HepG2 (cell line): ENCODE measurements around the gene LMAN1L. TPM values are rescaled to one million over a fixed set of nuclear protein-coding genes. Genes with fewer than 3 reads are reported as not detected.

Experiments used
- ATAC-seq: fragments of 200-7000 bp; cut with Tn5 transposase; 3 replicates; pipeline ENCODE4 v1.9.1; 2020; ENCODE audit warnings: mild to moderate bottlenecking, moderate library complexity
- BruUV-seq: library from RNA; stranded (reverse); fragments of 400-500 nt; replicated peaks from 2 replicates; lab custom pipeline; 2021; lab: Mats Ljungman, UMichigan
- CTCF ChIA-PET: fragments of 300-600 bp; formaldehyde crosslinking; extraction: SDS; loops from one replicate; lab custom pipeline; 2021; ENCODE audit warnings: low total read pairs, inconsistent platforms, low intra/inter-chr PET ratio; lab: Yijun Ruan, JAX
- POLR2A ChIA-PET: fragments of 350-600 bp; sonication (Branson Sonifier 250); formaldehyde crosslinking; loops from one replicate; lab custom pipeline; 2020; ENCODE audit warnings: antibody characterized with exemption, inconsistent platforms; lab: Yijun Ruan, JAX
- DNase-seq: peaks from one replicate; pipeline ENCODE4 v3.0.0-alpha.2; 2015; ENCODE audit warnings: low spot score
- FAIRE-seq: peaks from 3 replicates; lab custom pipeline; 2011; peaks lifted over from hg19 to GRCh38; lab: Jason Lieb, UNC
- H2AFZ ChIP-seq: one replicate; pipeline ENCODE4 v1.6.1; 2011; ENCODE audit warnings: low read length, inconsistent platforms
- H3K27ac ChIP-seq: fragments of 300-600 bp; 3 replicates; pipeline ENCODE4 v1.8.0; 2011; ENCODE audit warnings: mixed run types, mild to moderate bottlenecking, mixed read lengths, low read length, inconsistent platforms; ENCODE audit not compliant: insufficient read depth; ENCODE audit errors: extremely low read length
- H3K27me3 ChIP-seq, 2 experiments: fragments of 200-600 bp in 1 of 2; 2 replicates in 1 of 2; 3 replicates in 1 of 2; pipeline versions ENCODE4 v1.6.0 to v1.8.0; 2011; ENCODE audit warnings: low read length in 2 of 2, mild to moderate bottlenecking in 2 of 2, moderate library complexity in 2 of 2, inconsistent platforms in 1 of 2; ENCODE audit not compliant: insufficient read depth in 2 of 2, control insufficient read depth in 1 of 2
- H3K36me3 ChIP-seq, 2 experiments: fragments of 200-600 bp in 1 of 2; replicated peaks in 1 of 2; 2 replicates in 1 of 2; 3 replicates in 1 of 2; pipeline versions ENCODE4 v1.5.1 to v1.8.0; 2011; ENCODE audit warnings: low read length in 2 of 2, inconsistent platforms in 1 of 2; ENCODE audit not compliant: insufficient read depth in 2 of 2, control insufficient read depth in 1 of 2
- H3K4me1 ChIP-seq: 2 replicates; pipeline ENCODE4 v1.5.1; 2012; ENCODE audit warnings: low read length, inconsistent platforms; ENCODE audit not compliant: insufficient read depth
- H3K4me2 ChIP-seq: 2 replicates; pipeline ENCODE4 v1.6.0; 2011; ENCODE audit warnings: low read depth, low read length, inconsistent platforms
- H3K4me3 ChIP-seq, 3 experiments: fragments of 200-600 bp in 1 of 3; sonication (generic), shearing (Covaris generic) in 1 of 3; replicated peaks in 1 of 3; 2 replicates each; pipeline ENCODE4 v1.5.1; 2011 to 2016; ENCODE audit warnings: low read length in 3 of 3, inconsistent platforms in 2 of 3, low read depth in 2 of 3, mild to moderate bottlenecking in 2 of 3, control low read depth in 1 of 3, mixed read lengths in 1 of 3; ENCODE audit not compliant: insufficient read depth in 1 of 3
- H3K79me2 ChIP-seq: one replicate; pipeline ENCODE4 v1.6.1; 2011; ENCODE audit warnings: low read length, inconsistent platforms; ENCODE audit not compliant: insufficient read depth
- H3K9ac ChIP-seq: 2 replicates; pipeline ENCODE4 v1.6.0; 2011; ENCODE audit warnings: mild to moderate bottlenecking, low read depth, low read length, inconsistent platforms; ENCODE audit not compliant: insufficient read depth
- H3K9me3 ChIP-seq: 2 replicates; pipeline ENCODE4 v1.5.1; 2012; ENCODE audit warnings: mild to moderate bottlenecking, low read length
- H4K20me1 ChIP-seq: 2 replicates; pipeline ENCODE4 v1.6.0; 2011; ENCODE audit warnings: inconsistent platforms, mild to moderate bottlenecking, low read length, moderate library complexity; ENCODE audit not compliant: insufficient read depth
- ARNT ChIP-seq: fragments of 450-650 bp; IDR thresholded peaks from 2 replicates; pipeline ENCODE4 v1.6.1; 2017
- CENPBD1 ChIP-seq: sonication (generic); formaldehyde crosslinking; IDR thresholded peaks from 2 replicates; pipeline ENCODE4 v1.8.0; 2022; ENCODE audit warnings: missing genetic modification reagents, low read depth, mild to moderate bottlenecking, borderline replicate concordance
- FOXA3 ChIP-seq: IDR thresholded peaks from 2 replicates; pipeline ENCODE4 v1.6.1; 2016; ENCODE audit warnings: missing genetic modification reagents, missing compliant biosample characterization
- HNRNPUL1 ChIP-seq: fragments of 200-400 bp; formaldehyde crosslinking; IDR thresholded peaks from 2 replicates; pipeline ENCODE4 v1.6.1; 2017; ENCODE audit warnings: low read depth, mild to moderate bottlenecking, low read length, moderate library complexity
- MTA3 ChIP-seq: sonication (generic); formaldehyde crosslinking; IDR thresholded peaks from 2 replicates; pipeline ENCODE4 v1.4.0; 2020; ENCODE audit warnings: missing genetic modification reagents
- NR0B2 ChIP-seq: sonication (generic); formaldehyde crosslinking; IDR thresholded peaks from 2 replicates; pipeline ENCODE4 v1.4.0; 2020; ENCODE audit warnings: mild to moderate bottlenecking, missing genetic modification reagents
- ZBTB7A ChIP-seq: sonication (generic); formaldehyde crosslinking; IDR thresholded peaks from 2 replicates; pipeline ENCODE4 v1.8.0; 2022; ENCODE audit warnings: mild to moderate bottlenecking, missing genetic modification reagents
- ZBTB7B ChIP-seq: sonication (generic); formaldehyde crosslinking; IDR thresholded peaks from 2 replicates; pipeline ENCODE4 v1.4.0; 2020; ENCODE audit warnings: missing genetic modification reagents
- ZFY ChIP-seq: sonication (generic); formaldehyde crosslinking; IDR thresholded peaks from 2 replicates; pipeline ENCODE4 v1.4.0; 2020; ENCODE audit warnings: missing genetic modification reagents
- ZNF138 ChIP-seq: sonication (generic); formaldehyde crosslinking; IDR thresholded peaks from 2 replicates; pipeline ENCODE4 v1.5.0; 2020; ENCODE audit warnings: mild to moderate bottlenecking, low read depth, missing genetic modification reagents
- ZNF143 ChIP-seq: sonication (generic); formaldehyde crosslinking; IDR thresholded peaks from 2 replicates; pipeline ENCODE4 v1.4.0; 2020; ENCODE audit warnings: missing genetic modification reagents
- ZNF230 ChIP-seq: sonication (generic); formaldehyde crosslinking; IDR thresholded peaks from 2 replicates; pipeline ENCODE4 v1.4.0; 2020; ENCODE audit warnings: mild to moderate bottlenecking, missing genetic modification reagents
- ZNF281 ChIP-seq: sonication (generic); formaldehyde crosslinking; IDR thresholded peaks from 2 replicates; pipeline ENCODE4 v1.4.0; 2020; ENCODE audit warnings: missing genetic modification reagents, borderline replicate concordance
- ZNF570 ChIP-seq: sonication (generic); formaldehyde crosslinking; IDR thresholded peaks from 2 replicates; pipeline ENCODE4 v1.4.0; 2020; ENCODE audit warnings: mild to moderate bottlenecking, missing genetic modification reagents, borderline replicate concordance
- ZNF580 ChIP-seq: IDR thresholded peaks from 2 replicates; pipeline ENCODE4 v1.6.1; 2016; ENCODE audit warnings: low read depth, borderline replicate concordance
- ZNF775 ChIP-seq: sonication (generic); formaldehyde crosslinking; IDR thresholded peaks from 2 replicates; pipeline ENCODE4 v1.4.0; 2020; ENCODE audit warnings: missing genetic modification reagents, mild to moderate bottlenecking, moderate library complexity, borderline replicate concordance
- ZNF891 ChIP-seq: sonication (generic); formaldehyde crosslinking; IDR thresholded peaks from 2 replicates; pipeline ENCODE4 v1.5.0; 2020; ENCODE audit warnings: mild to moderate bottlenecking, missing genetic modification reagents
- ZZZ3 ChIP-seq: sonication (generic); formaldehyde crosslinking; IDR thresholded peaks from 2 replicates; pipeline ENCODE4 v1.4.0; 2020; ENCODE audit warnings: missing genetic modification reagents, mild to moderate bottlenecking, borderline replicate concordance
- WGBS: methylation state at CpG from one replicate; pipeline ENCODE4 v1.1.6; 2017; ENCODE audit warnings: low lambda C conversion rate; 5-methylcytosine and 5-hydroxymethylcytosine counted together
- in situ Hi-C: cut with HindIII; loops from 2 replicates; pipeline ENCODE4 v1.10.0; 2017; ENCODE audit warnings: low pct_unique_long_range_greater_than_20kb; ENCODE audit not compliant: extremely low pct_ligation_motif_present
- intact Hi-C: fragments of 100-400 bp; cut with micrococcal nuclease; formaldehyde crosslinking; loops from one replicate; pipeline ENCODE4 v1.10.0; 2022; ENCODE audit not compliant: unreplicated experiment
- polyA plus RNA-seq, 8 experiments: library from polyadenylated mRNA; depleted of rRNA in 3 of 8; stranded (reverse) in 7 of 8; unstranded in 1 of 8; fragments of >200 nt; fragmentation: Illumina TruSeq in 4 of 8; extraction: Trizol in 4 of 8; gene quantifications; 2 replicates each; pipeline versions ENCODE4 v1.2.1 to v1.2.3, GENCODE V29; 2011 to 2016; ENCODE audit warnings: low read depth in 4 of 8, missing spikeins in 1 of 8, mixed read lengths in 1 of 8; ENCODE audit not compliant: insufficient read depth in 1 of 8
- total RNA-seq, 5 experiments: library from RNA; depleted of rRNA; stranded (reverse); fragments of >200 nt; fragmentation: Illumina TruSeq; extraction: Trizol; gene quantifications; 2 replicates each; pipeline ENCODE4 v1.2.3, GENCODE V29; 2016; ENCODE audit warnings: low read depth in 1 of 5
- TF ChIP-seq, protein P1 (sequence below): sonication (generic); formaldehyde crosslinking; IDR thresholded peaks from 2 replicates; pipeline ENCODE4 v1.4.0; 2020; ENCODE audit warnings: missing genetic modification reagents

LMAN1L gene
- total and polyA plus RNA-seq, 2 of the 13 experiments (the other 11 are each of a cell fraction or from before 2014, with no cell fraction given) = not detected

DNA sequence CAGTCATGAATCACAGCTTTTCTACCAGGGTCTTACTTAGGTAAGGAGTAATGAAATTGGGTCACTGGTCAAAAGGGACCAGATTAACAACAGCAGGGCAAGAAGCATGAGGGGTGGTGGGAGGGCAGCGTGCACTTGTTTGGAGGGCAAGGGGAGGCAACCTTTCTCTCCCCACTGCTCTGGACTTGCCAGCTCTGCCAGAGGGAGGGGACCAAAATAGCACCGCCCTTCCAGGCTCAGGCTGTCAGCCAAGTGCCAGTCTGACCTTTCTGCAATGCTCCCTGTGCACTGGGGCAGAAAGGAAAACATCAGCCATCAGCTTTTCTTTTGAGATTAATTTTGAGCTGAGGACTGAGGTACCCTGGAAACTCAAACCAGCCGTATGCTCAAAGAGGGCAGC is 34.8 kb downstream of the LMAN1L start (continued):
- TF ChIP-seq ZNF570 (CRISPR knock-in tag) (no peak), ZNF138 (CRISPR knock-in tag) (no peak), ZNF230 (CRISPR knock-in tag) (no peak), ZNF281 (CRISPR knock-in tag) (no peak), NR0B2 (CRISPR knock-in tag) (no peak), HNRNPUL1 (no peak), CENPBD1 (no peak), MTA3 (CRISPR knock-in tag) (no peak)

- Histone ChIP-seq H3K4me2 (no peak overlapping the region), H4K20me1 (no peaks in the 10 kb centered on the region), H3K27me3 (no peaks in the 10 kb centered on the region), H3K4me1 (peaks cover 11% of the 10 kb centered on the region; the same call in 1 of the 2 replicates), H3K27ac (no peak overlapping the region), H3K79me2 (no peaks in the 10 kb centered on the region), H3K4me3 (no peak overlapping the region), H3K9ac (0 out of 2 replicates have a peak overlapping the region, but pooled peaks have one; percentile 29), H3K9me3 (no peaks in the 10 kb centered on the region), H3K36me3 (peaks cover 26 to 73% of the 10 kb centered on the region in 2 experiments; a peak in 4 of 5 replicates), H2AFZ (no peak overlapping the region)
- TF ChIP-seq ZNF580 = no peak
- TF ChIP-seq ARNT = no peak
- no peak for TF ChIP-seq ZFY (CRISPR knock-in tag)
- no peak for TF ChIP-seq FOXA3
- TF ChIP-seq ZBTB7B (CRISPR knock-in tag) = no peak
- TF ChIP-seq ZNF143 (CRISPR knock-in tag) = no peak
- TF ChIP-seq, protein P1, sequence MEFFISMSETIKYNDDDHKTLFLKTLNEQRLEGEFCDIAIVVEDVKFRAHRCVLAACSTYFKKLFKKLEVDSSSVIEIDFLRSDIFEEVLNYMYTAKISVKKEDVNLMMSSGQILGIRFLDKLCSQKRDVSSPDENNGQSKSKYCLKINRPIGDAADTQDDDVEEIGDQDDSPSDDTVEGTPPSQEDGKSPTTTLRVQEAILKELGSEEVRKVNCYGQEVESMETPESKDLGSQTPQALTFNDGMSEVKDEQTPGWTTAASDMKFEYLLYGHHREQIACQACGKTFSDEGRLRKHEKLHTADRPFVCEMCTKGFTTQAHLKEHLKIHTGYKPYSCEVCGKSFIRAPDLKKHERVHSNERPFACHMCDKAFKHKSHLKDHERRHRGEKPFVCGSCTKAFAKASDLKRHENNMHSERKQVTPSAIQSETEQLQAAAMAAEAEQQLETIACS (CRISPR knock-in tag) = no peak
- no peak for TF ChIP-seq ZZZ3 (CRISPR knock-in tag)
- TF ChIP-seq ZBTB7A (CRISPR knock-in tag) = no peak
- TF ChIP-seq ZNF775 (CRISPR knock-in tag) = no peak
- TF ChIP-seq ZNF891 (CRISPR knock-in tag) = no peak
- DNase-seq (no peak), ATAC-seq (no peak), FAIRE-seq (no peak)
- POLR2A ChIA-PET = no interaction called here
- intact Hi-C loops (no loop called here), in situ Hi-C loops (no loop called here)
- BruUV-seq = no TSS peak
- CTCF ChIA-PET = no interaction called here
- 74% methylated on average over 4 of the region's 4 CpGs for WGBS
Observed at GRCh38 chr15:74850393-74850792, 37.8 kb downstream of the LMAN1L start.
